GM23248 (cell line): Measurements from ENCODE around the gene EMILIN2.

Experiments used
- EZH2 ChIP-seq: fragments of 200-600 bp; sonication (generic); IDR thresholded peaks from 2 replicates; pipeline ENCODE4 v1.6.1; 2018; ENCODE audit warnings: antibody characterized with exemption, mild to moderate bottlenecking; ENCODE audit not compliant: insufficient read depth, poor library complexity, severe bottlenecking
- EZH2phosphoT487 ChIP-seq: fragments of 200-600 bp; sonication (generic); IDR thresholded peaks from 2 replicates; pipeline ENCODE4 v1.6.1; 2018; ENCODE audit warnings: antibody characterized with exemption, moderate library complexity, mild to moderate bottlenecking, low read depth; ENCODE audit not compliant: insufficient read depth

DNA sequence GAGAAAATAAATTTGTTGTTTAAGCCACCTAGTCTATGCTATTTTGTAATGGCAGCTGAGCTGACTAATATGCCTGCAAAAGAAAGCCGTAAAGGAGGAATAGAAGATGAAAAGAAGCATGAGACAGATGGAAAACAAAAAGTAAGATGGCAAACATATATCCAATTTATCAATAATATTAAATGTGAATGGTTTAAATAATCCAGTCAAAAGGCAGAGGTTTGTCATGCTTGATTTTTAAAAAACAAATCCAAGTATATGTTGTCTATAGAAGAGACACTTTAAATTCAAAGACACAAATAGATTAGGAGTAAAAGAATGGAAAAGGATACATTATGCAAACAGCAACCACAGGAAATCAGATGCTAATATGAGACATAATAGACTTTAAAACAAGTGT, 35.4 kb upstream of the EMILIN2 start:
- TF ChIP-seq EZH2phosphoT487 (no peak), EZH2 (no peak)
